GM18508 (cell line): ENCODE data around the gene UNC13D.
A peak's percentile ranks its signal among the peaks of the same experiment; 100 is the strongest.
"Not testable (repeated sequence)": the region's sequence is repeated elsewhere in the genome, so short reads cannot be mapped to it uniquely, and the experiment has no call there.

Source experiments
- ATAC-seq: cut with Tn5 transposase; IDR thresholded peaks from one replicate; pipeline ENCODE4 v1.9.1; 2021; ENCODE audit warnings: moderate number of reproducible peaks; ENCODE audit not compliant: insufficient read depth, unreplicated experiment

The UNC13D gene

GRCh38 chr17:75853433-75853832 is 9.2 kb upstream of the UNC13D start:
- ATAC-seq, result no peak

DNA sequence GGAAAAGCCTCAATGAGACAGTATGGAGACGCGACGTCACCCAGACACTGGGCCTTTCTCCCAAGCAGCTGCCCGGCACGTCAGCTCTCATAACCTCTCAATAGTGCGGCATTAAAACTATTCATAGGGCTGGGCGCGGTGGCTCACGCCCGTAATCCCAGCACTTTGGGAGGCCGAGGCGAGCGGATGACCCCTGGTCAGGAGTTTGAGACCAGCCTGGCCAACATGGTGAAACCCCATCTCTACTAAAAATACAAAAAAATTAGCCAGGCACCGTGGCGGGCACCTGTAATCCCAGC is 7.4 kb upstream of the UNC13D start:
- ATAC-seq, result not testable (repeated sequence)

GRCh38 chr17:75850928-75851692 is 6.9 kb upstream of the UNC13D start:
- no peak for ATAC-seq

- no peak for ATAC-seq
Observed at GRCh38 chr17:75849724-75850123, 5.5 kb upstream of the UNC13D start.

DNA sequence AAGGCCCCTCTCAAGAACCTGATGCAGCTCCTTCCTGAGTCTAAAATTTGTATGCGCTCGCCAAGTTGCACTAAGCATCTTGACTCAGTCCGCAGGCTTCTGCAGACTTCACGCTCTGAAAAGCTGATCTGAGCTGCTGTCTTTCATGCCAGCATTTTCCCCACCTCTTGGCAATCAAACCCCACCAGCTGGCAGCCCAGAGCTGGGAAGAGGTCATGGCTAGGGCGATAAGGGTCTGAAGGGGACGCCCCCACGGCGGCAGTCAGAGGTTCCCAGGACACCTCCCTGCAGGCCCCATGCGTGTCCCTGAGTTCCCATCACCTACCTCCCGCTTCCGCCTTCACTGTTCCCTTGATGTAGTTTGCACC is 5.1 kb upstream of the UNC13D start:
- no peak for ATAC-seq

DNA sequence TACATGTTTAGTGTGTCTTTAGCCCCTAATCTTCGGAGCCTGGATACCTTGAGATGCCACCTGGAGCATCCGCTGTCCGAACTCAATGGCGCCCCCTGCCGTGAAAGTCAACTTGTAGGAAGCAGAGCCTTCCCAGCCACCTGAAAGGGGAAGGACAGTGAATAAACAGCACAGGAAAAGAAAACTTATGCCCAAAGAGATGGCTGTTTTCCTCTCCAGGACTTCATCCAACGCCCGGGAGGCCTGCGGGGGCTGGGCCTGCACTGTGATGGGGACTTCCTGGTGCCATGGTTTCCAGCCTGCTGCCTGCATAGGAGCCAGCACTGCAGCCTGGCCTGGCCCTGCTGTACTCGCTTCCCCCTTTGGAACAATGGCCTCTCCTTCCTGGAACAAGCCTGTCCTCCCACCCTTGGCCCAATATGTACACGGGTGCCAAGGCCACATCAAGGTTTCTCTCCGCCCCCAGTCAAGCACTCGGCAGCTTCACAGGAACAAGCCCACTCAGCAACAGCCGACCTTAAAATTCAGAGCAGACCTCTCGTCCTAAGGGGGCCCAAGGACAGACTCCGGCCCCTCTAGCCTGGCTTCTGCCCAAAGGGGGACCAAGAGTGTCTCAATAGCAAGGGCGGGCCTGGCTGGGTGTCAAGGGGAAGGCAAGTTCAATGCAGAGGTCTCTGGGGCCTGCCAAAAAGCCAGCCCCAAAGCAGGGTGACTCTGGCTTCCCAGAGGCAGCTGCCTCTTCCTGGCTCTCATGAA is 4.5 kb upstream of the UNC13D start:
- ATAC-seq, result no peak

DNA sequence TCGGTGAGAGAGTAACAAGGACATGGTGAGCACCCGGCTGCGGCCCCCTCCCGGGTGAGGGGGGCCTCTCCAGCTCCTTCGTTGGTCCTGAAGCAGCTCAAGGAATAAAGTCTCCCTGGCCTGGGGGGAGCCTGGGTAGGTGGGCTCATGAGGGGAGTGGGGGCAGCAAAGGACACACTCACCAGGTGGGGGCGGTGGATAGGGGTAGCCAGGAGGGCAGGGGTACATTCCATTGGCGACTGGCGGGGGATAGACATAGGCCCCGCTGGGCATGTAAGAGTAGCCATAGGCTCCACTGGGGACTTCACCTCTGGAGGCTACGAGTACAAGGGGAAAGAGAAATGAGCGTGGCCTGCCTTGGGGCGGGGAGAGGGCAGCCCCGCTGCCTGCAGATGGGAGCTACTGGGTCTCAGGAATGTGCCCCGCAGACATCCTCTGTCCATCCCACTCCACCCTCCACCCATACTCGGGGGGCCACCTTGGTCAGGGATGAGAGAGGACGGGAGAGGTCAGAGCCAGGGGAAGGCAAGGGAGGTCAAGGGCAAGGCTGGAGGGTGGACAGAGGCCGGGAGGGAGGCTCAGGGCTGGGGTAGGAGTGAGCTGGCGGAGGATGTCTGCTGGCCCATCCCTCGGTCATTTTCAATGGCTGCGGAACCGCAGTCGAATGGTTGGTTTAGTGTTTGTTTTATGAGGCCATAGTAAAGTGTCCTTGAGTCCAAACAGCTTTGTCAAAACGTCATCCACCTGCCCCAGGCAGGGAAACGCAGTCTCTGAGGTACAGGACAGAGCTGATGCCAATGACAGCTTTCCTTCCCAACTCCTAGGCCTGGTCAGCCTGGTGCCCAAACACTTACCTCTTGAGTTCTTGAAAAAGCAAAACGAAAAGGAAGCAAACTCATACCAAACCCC is 3.7 kb upstream of the UNC13D start:
- no peak for ATAC-seq

DNA sequence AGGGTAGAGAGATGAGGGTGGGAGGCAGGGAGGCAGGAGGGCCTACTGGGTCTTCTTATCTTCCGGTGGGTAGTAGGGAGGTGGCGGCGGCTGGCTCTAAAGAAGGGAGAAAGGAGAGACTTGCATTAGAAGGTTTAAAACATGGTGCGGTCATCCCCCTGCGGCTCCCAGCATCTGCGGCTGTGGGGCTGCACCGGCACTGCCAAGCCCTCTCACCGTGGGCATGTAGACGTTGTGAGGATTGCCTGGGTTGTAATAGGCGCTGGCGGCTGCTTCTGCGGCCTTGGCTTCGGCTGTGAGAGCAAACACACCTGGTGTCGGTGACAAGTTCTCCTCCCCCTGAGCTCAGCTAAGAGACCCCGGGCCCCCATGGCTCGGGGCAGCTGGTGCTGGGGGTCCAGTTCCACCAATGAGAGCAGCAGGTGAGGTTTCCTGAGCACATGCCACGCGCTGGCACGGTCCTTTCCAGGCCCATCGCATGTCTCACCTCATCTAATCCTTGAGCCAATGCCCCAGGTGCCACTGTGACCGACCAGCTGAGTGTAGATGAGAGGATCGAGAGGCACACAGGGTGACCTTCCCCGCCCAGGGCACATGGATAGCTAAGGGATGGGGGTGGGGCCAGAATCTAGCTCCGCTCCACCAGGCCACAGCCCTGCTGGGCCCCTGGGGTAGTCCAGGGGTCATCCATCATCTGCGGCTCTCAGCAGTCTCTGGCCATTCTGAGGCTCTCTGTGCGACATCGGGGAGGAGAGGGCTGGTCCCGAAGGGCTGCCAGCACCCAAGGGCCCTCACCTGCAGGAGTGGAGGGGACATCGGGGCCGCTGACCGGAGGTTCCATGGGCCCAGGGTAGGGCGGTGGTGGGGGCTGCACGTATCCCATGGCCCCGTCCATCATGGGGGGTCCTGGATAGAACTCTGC is 2.7 kb upstream of the UNC13D start:
- ATAC-seq, result no peak

DNA sequence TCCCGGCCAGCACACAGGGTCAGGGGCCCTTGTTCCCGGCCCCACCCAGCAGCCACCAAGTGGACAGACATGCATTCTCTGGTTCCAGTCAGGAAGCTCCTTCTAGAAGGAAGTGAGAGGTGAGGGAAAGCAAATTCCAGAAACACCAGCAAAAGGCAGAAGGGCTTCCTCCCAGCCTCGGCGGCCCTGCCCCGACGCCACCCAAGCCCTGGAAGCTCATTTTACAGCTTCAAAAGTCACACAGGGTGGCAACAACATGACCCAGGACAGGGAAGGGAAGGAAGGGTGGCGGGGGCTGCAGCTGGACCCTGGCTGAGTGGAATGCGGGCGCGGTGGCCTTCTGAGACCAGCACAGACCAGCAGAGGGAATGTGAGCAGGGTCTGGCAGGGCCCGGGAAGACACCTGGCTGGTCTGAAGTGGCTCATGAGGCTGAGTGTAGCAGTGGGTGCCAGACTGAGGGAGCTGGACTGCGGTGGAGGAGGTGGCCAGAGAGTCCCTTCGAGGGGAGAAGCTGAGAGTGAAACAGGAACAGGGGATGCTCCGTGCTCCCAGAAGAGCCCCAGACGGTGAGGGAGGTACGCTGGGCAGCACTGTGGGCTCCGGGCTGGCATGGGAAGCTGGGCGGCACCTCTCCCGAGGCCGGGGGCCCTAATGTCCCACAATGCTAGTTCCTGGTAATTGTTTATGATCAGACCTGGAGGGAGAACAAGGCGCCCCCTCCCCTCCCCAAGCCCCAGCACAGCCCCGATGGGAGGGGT is 1.9 kb upstream of the UNC13D start:
- no peak for ATAC-seq

DNA sequence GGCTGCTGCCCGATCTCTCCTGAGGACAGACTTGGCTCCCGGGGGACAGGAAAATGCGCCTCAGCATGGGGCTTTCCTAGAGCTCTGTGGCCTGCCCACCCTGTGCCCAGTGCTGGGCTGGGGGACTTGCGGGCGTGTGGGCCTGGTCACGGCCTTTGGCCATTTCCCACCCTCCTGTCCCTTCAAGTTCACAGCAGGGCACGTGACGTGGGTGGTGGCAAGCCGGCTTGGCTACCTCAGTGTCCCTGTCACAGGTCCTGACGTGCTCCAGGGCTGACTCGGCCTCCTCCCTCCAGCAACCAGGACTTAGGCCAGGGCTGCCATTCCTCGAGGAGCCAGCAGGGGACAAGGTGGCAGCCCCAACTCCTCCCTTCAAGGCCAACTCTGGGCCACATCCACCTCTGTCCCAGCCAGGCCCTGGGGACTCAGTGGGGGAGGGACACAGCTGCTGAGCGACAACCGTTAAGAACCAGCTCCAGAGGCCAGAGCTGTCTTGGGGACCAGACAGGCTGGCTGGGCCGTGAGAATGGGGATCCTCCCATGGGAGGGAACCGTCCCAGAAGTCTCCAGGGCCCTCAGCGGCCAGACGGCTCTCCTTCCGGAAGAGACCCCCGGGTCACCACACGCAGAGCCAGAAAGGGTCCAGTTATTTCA is 981 bp upstream of the UNC13D start:
- ATAC-seq, result peak; percentile 50

- ATAC-seq, result no peak
Observed at GRCh38 chr17:75844530-75845057, 390 bp upstream of the UNC13D start.

GRCh38 chr17:75842963-75843576 is 1.1 kb downstream of the UNC13D start:
- ATAC-seq, result no peak

DNA sequence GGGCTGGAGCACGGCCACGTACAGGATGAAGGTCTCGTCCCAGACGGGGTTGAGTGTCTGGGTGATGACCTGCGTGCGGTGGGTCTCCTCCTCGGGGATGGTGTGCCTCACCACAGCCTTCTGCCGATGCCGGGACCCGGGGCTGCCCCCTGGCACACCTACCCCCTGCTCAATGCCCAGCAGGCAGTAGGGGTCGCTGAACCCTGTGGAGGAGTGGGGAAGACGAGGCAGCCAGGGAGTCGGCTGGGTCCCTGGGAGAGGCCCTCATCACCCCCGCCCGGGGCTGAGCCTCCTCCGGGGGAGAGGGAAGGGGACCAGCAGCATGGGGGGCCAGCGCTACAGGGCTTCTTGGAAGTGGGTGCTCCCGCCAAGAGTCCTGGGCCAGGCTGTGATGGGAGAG is 1.8 kb downstream of the UNC13D start:
- ATAC-seq, result no peak

GRCh38 chr17:75840799-75841164 is 3.4 kb downstream of the UNC13D start:
- ATAC-seq, result no peak

DNA sequence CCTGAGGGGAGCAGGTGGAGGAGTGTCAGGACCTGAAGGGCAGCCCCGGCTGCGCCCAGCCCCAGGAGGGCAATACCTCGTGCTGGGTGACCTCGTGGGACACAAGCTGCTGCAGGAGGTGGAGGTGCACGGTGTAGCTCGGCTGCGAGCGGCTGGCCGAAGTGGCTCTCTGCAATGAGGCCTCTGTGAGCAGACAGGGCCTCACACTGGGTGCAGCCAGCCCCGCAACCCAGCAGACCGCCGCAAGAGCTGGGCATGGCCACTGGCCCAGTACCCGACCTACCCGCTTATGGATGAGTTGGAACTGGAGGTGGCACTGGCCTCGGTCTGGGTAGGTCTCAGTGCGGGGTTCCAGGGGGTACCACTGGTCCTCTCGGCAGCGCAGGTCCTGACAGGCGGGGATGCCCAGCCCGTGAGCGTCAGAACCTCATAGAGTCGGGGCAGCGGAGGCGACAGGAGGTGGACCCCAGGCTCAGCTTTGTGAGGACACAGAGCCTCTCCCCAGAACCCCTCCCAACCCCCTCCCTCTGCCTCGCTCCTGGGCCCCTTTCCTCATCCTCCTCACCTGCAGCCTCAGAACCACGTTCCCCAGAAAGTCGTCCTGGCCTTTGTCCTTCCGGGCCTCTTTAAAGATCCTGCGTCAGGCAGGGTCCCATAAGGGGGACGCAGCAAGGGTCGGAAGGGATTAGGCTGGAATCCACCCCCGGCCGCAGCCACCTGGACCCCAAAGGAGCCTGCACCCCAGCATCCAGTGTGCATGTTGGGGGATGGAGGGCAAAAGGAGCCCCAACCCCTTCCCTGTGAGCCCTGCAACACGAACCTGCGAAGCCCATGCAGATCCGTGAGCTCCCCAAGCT is 4.0 kb downstream of the UNC13D start:
- ATAC-seq, result no peak

DNA sequence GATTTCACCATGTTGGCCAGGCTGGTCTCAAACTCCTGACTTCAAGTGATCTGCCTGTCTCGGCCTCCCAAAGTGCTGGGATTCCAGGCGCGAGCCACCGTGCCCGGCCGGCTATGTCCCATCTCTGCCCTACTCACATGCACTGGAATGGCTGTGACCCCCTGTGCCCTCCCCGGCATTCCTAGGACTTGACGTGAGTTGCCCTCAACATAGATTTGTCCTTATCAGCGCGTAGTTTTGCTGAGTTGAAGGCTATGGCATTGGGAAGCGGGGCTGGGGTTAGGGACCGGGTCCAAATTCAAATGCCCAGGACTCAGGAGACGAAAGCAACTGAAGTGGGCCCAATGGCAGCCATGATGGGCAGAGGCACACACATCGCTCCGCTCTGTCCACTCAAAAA is 5.8 kb downstream of the UNC13D start:
- ATAC-seq, result no peak

DNA sequence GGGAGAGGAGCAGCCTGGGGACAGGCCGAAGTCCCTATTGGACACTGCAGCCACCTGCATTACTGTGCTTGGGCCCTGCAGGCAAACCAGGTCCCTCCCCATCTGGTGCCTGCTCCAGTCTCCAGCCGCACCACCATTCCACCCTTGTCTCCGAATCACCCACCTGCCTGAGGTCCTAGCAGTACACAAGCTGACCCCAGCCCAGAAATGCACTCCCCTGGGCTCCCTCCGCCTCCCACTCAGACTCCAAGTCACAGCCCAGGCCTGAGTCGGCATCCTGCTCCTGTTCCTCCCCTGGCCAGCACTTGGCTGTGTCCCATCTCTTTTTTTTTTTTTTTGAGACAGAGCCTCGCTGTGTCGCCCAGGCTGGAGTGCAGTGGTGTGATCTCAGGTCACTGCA is 6.3 kb downstream of the UNC13D start:
- ATAC-seq, result no peak
